ENCODE results near the gene EPC2.
"Not testable (repeated sequence)": the region's sequence is repeated elsewhere in the genome, so short reads cannot be mapped to it uniquely, and the experiment has no call there.

Gene EPC2

GRCh38 chr2:148675708-148676107 lies 31.2 kb downstream of the EPC2 start:
- TF ChIP-seq CTCF (IDR thresholded peaks at IDR 0.05; ENCODE audit: low read depth, low read length): no peak
- H3K4me3 ChIP-seq (ENCODE audit: low read depth, low read length): no peak overlapping the region

- H3K4me3 ChIP-seq (ENCODE audit: low read depth, low read length): not testable (repeated sequence)
Observed at GRCh38 chr2:148678302-148679179, 34.0 kb downstream of the EPC2 start.

- no peak overlapping the region for H3K4me3 ChIP-seq (ENCODE audit: low read depth, low read length)
- TF ChIP-seq CTCF (IDR thresholded peaks at IDR 0.05; ENCODE audit: low read depth, low read length): no peak
Observed at GRCh38 chr2:148680462-148680861, 35.9 kb downstream of the EPC2 start.

- H3K4me3 ChIP-seq (ENCODE audit: low read depth, low read length): no peak overlapping the region
Observed at GRCh38 chr2:148681443-148681842, 36.9 kb downstream of the EPC2 start.

GRCh38 chr2:148681862-148682261 lies 37.3 kb downstream of the EPC2 start:
- not testable (repeated sequence) for H3K4me3 ChIP-seq (ENCODE audit: low read depth, low read length)

More at GRCh38 chr2:148681443-148681842, 36.9 kb downstream of the EPC2 start:
- no peak for TF ChIP-seq CTCF (IDR thresholded peaks at IDR 0.05; ENCODE audit: low read depth, low read length)

GRCh38 chr2:148684507-148684906 lies 40.0 kb downstream of the EPC2 start:
- no peak for TF ChIP-seq CTCF (IDR thresholded peaks at IDR 0.05; ENCODE audit: low read depth, low read length)
- H3K4me3 ChIP-seq (ENCODE audit: low read depth, low read length): no peak overlapping the region

- no peak overlapping the region for H3K4me3 ChIP-seq (ENCODE audit: low read depth, low read length)
- TF ChIP-seq CTCF (IDR thresholded peaks at IDR 0.05; ENCODE audit: low read depth, low read length): no peak
Observed at GRCh38 chr2:148687543-148687942, 43.0 kb downstream of the EPC2 start.

GRCh38 chr2:148688011-148688410 lies 43.5 kb downstream of the EPC2 start:
- H3K4me3 ChIP-seq (ENCODE audit: low read depth, low read length): not testable (repeated sequence)

- H3K4me3 ChIP-seq (ENCODE audit: low read depth, low read length): no peak overlapping the region
- no peak for TF ChIP-seq CTCF (IDR thresholded peaks at IDR 0.05; ENCODE audit: low read depth, low read length)
Observed at GRCh38 chr2:148696985-148697384, 52.4 kb downstream of the EPC2 start.

Data from WI38 (cell line).